ENCODE results near the gene KPNB1.

KPNB1 gene

DNA sequence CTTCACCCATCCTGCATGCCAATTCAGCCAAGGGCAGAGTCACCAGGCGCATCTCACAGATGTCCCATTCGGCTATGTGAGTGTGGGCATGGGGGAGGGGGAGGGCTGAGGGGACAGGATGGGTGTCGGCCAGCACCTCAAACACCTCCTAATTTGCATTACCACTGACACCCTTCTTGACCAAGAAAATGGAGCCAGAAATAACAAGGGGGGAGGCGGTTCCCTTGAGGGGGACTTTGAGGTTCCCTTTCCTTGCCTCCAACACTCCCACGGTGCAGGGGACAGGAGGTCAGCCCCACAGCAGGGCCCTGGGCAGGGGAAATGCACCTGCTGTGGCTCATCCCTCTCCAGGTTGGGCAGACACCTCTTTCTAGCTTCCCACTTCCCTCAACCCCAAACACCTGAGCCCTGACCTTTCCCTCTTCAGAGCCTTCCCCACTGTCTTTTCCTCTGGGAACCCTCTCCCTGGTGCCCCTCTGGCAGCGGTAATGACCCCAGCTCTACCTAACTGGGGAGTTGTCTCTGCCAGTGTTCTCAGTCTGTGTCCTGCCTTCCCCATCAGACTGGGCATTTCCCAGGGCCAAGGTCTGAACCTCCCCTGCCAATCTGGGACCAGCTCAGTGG is 65.2 kb downstream of the KPNB1 start:
- DNase-seq: no peak

- no peak for DNase-seq
Observed at GRCh38 chr17:47715669-47716325, 66.1 kb downstream of the KPNB1 start.

DNA sequence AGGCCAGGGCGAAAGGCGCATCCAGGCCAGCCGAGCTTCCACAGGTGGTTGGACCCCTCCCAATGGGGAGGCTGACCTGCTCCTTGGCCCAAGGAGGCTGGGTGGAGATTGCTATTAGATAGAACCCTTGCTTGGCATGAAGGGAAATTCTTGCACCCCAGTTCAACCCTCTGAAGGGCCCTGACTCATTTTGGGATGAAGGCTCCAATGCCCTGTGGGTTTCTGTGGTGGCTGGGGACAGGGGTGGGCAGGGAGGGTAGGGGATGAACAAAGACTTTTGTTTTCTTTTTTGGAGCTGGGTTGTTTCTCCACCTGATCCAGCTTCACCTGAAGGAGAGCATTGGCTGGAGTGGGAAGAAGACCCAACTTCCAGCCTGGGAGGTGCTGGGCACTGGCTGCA is 66.7 kb downstream of the KPNB1 start:
- DNase-seq: no peak

DNA sequence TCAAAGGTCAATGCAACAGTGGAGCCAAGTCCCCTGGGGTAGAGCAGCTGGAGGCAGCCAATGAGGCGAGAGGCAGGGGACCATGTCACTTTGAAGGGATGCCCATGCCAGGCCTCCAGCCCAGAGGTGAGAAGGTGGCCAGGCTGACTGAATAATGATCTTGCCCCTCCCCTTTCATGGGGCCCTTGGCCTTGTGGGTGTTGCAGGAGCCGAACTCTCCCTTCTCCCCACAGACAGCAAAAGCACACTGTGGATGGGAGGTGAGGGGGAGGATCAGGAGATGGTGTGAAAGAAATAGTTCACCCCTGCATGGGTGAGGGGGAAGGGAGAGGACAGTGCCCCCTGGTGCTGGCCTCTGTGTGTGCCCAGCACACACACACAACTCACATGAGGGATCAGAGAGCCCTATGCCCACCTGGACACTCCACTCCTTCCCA is 67.6 kb downstream of the KPNB1 start:
- no peak for DNase-seq

DNA sequence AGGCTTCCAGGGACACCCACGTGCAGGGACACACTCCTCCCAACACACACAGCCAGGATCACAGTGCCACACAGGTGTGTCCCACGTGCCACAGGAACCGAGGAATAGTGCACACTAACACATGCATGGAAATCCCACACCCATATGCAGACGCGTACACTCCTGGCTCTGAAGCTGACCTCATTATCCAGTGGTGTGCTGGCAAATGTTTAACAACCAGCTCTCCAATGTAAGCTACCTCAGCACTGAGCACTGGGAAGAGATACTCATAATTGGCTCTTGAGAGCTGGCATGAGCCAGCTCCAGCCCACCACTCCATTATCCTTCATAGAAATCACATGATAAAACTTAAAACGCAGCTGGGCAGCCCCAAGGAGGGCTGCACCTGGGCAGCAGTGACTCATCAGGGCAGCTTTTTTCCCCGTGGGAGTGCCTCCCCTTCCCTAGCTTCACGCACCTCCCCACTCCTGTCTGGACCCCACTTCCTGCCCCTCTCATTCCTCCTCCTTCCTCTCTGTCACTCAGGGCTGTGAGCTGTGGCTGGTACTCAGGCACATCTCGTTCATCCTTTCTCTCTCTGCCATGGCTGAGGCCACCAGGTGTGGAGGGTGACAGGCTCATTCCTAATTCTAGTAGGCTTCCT is 68.4 kb downstream of the KPNB1 start:
- no peak for DNase-seq

DNA sequence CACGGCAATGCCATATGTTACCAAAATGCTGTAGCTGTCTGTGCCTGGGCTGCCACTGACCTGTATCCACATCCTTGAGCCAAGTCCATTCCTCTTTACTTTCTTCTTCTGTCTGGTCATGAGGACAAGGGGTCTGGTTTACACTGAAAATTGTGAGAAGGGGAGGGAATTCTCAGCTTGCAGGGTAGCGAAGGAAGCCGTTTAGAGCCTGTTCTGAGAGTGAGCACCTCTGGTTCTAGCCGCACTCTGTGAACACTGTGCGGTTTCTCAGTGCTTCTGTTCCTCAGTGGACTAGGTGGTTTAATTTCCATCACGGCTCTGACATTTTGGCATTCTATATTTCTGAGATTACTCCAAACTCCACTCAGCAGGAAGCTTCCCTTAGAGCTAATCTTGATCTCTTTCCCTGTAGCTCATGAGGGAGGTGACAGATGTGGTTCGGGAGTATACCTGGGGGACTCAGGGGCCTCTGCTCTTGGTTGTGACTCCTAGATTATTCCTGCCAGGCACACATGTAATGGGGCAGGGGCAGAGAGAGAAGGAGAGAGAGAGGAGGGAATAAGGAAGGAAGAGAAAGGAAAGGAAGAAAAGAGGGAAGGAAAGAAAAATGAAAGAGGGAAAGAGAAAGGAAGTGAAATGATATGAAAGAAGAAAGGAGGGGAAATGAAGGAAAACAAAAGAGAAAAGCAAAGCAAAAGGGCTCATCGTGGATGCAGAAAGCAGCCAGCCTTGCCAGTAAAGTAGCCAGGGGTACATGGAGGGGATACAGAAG is 69.1 kb downstream of the KPNB1 start:
- no peak for DNase-seq

- DNase-seq: no peak
Observed at GRCh38 chr17:47719411-47720152, 69.9 kb downstream of the KPNB1 start.

DNA sequence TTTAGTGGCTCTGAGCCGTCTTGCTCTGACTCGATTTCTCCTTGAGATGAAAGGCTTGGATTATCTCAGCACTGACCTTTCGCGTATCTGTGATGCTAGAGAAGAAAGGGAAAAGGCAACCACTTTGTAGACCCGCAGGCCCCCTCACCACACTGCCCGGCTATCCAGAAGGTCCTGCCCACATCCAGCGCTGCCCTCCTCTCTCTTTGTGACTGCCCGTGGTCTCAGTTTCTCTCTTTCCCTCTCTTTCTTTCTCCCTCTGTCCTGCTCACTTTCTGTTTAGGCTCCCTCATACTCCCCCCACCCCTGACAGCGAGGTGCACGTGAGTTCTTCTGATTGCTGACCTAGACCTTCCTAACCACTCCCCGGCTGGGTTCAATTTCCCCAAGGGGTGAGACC is 70.5 kb downstream of the KPNB1 start:
- DNase-seq: no peak

DNA sequence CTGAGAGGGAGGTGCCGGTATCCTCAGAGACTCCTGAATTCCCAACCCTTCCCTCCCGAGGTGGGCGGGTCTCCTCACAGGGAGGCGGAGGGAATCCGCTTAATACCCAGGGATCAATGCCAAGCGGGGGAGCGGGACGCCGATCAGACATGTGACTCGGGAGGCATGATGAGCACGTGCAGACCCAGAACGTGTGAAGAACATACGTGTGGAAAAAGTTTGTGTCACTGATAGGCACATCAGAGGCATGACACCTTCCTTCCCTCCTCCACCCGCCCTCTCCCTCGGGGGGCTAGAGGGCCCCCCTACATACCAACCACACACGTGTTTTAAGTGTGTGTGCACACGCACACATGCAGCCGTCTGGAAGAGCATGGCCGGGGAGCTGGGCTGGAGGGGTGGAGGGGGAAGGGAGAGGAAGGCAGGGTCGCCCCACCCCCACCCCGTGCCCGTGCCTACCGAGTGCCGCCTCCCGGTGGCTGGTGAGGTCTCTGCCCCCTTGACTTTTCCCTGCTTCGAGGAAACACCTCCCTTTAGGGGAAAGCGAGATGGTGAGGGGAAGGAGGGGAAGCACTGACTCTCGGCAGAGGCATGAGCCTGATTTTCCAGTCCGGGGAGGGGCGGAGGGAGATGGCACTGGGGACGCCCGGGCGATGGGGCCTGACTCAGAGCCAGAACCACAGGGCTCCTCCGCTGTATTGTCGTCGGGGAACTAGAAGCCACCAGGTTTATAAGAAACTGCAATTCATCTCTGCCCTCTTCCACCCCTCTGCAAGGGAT is 71.2 kb downstream of the KPNB1 start:
- no peak for DNase-seq

DNA sequence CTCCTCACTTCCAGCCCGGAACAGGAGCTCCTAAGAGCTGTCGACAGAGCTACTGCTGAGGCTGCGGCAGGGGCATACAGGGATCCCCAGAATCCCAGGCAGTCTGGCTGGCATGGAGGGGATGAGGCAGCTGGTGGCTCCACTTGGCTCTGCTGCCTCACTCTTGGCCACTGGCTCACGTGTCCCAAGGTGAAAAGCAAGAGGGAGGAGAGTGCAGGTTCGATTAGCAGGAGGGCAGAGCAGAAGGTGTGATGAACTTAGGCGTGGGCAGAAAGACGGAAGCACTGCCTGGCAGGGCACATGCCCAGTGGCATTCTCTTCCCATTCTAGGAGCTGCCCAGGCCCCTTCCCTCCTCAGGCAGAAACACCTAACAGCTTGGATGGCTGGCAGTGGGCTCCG is 72.0 kb downstream of the KPNB1 start:
- no peak for DNase-seq

DNA sequence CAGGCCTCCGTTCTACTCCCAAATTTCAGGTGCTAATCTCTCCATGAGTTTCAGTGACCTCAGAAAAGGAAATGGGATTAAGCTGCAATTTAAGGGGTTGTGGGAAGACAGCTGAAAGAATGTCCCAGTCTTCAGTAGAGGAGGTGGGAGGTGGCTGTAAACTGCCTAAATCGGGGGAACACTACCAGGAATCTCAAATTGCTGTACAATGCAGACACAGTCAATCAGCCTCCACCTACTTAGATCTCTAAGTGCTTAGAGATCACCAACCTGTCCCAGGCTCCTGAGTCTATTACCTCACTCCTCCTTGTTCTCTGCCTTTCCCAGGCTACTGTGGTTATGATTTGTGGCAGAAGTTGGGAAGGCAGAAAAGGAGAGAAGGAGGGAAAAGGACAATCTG is 75.0 kb downstream of the KPNB1 start:
- no peak for DNase-seq

GRCh38 chr17:47725446-47726111 is 75.9 kb downstream of the KPNB1 start:
- no peak for DNase-seq

DNA sequence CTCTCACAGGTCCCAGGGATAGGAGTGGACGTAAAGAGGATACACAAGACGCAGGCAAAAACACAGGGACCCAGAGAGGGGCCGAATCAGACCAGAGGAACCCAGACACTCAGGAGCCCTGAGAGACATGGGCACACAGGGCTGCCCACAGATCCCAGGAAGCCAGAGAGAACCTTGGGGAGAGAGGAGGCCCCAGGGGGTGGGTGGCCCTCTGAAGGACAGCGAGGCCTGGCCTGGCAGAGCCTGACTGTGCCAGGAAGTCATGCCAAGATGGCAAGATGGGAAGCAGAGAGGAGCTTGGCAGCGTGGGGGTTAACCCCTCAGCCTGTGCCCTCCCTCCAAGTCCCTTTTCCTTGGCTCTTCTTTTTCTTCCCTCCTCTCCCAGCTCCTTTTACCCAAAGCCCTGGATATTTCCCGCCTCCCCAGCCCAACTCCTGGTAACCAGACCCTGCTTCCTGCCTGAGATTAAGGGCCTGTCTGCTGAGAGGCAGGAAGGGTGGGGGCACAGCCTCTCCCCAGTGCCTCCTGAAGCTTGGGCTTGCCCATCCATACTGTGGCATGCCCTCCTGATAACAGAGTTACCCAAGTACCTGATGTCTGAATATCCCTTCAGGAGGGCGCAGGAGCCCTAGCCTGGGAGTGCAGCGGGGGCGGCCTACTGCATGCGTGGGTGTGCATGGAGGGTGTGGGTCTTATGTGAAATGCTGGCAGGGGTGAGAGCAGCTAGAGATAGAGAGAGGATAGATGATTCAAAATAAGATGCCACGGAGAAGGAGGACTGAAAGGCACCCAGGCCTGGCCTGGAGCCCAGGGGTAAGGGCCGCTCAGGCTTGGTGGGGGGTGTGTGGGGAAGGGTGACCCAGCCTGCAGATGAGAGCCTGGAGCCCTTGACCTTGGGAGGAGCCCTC is 77.3 kb downstream of the KPNB1 start:
- no peak for DNase-seq

DNA sequence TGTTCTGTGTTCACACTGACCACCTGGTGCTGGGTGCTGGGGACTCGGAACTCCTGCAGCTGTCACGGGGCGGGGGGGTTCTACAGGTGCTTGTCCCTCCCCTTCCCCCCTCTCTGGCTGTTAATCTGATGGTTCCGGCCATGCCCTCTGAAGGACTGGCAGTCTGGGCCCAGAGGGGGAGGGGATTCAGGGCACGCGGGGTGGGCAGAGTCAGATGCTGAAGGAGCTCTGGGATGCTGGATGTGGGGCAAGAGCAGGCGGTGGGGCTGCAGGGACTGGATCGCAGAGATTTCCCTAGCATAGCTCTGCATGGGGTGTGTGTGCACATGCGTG is 78.0 kb downstream of the KPNB1 start:
- DNase-seq: no peak

- no peak for DNase-seq
Observed at GRCh38 chr17:47728214-47728877, 78.6 kb downstream of the KPNB1 start.

DNA sequence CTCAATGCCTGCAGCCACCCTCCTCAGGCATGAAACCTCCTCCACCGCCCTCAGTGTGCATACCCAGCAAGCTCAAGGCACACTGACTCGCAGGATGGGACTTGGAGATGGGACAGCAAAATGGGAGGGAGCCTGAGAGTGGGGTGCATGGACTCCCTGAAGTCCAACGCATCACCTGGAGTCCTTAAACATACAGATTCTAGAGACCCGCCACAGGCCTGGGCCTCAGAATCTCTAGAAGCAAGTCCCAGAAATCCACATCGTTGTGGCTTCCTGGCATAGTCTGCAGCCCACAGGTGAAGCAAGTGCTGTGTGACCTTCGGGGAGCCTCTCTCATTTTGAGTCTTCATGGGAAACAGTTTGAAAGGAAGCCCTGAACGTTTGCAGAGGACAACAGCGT is 79.8 kb downstream of the KPNB1 start:
- DNase-seq: no peak

DNA sequence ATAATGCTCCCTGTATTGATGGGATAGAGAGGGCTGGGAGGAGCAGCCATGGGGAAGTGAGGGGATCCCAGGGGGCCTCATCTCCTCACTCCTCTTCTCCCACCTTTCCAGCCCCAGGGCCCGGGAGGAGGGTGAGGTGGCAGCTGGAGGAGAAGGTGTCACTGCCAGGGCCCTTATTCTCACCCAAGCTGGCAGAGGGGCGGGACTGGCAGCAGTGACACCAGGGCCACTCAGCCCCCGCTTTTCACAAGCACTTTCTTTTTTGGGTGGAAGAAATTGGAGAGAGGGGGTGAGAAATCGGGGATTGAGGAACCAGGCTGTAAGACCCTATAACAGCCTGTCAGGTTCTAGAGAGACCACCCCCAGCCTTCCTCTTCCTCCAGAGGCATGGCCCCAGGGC is 81.0 kb downstream of the KPNB1 start:
- no peak for DNase-seq

- DNase-seq: no peak
Observed at GRCh38 chr17:47731396-47731795, 81.7 kb downstream of the KPNB1 start.

DNA sequence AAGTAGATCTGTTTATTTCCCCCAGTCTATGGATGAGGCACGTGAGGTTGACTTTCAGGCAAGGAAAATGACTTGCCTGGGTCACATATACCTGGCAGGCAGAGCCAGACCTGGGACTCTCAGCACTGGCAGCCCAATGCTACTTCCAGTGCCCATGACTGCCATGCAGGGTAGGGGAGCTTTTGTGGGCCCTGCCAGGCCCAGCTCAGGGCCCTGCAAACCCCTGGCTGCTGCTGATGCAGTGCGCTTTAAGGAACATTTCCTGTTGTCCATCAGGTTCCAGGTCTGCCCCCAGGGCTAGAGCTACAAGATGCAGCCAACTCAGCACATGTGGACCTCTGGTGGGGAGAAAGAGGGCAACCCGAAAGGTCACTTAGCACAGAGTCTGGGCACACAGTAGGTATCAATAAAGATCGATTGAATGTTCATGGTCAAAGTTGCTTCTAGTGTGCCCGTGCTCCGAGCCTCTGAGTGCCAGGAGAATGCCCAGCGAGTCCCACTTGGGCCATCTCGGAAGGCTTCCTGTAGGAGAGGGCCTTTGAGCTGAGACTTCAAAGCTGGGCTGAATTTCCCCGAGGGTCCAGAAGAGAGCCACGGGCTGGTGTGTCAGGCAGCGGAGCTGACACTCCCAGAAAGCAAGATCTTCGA is 82.8 kb downstream of the KPNB1 start:
- no peak for DNase-seq

All from NCI-H446 treated with DMSO at 0.1 percent for 48 hours (cell line).